A204.1 (cell line): Measurements from ENCODE around the gene PLSCR1.

ENCODE experiments used
- FAIRE-seq: peaks from 2 replicates; lab custom pipeline; 2012; peaks lifted over from hg19 to GRCh38; lab: Jason Lieb, UNC

Gene PLSCR1

DNA sequence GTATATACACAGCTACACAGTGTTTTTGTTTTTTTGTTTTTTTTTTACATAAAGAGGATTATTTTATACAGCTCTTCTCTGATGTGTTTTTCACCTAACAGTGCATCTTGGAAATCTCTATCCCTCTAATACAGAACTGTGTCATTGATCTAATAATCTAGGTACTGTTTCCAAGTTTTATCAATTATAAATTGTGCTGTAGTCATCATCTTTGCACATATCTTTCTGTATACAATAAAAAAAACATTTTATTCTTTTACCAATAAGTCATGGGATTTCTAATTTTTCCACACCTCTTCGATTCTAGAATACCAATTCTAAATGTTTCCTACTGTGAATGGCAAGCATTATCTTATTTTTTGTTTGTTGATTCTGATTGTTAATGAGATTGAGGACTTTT, 73.4 kb downstream of the PLSCR1 start:
- no peak for FAIRE-seq

DNA sequence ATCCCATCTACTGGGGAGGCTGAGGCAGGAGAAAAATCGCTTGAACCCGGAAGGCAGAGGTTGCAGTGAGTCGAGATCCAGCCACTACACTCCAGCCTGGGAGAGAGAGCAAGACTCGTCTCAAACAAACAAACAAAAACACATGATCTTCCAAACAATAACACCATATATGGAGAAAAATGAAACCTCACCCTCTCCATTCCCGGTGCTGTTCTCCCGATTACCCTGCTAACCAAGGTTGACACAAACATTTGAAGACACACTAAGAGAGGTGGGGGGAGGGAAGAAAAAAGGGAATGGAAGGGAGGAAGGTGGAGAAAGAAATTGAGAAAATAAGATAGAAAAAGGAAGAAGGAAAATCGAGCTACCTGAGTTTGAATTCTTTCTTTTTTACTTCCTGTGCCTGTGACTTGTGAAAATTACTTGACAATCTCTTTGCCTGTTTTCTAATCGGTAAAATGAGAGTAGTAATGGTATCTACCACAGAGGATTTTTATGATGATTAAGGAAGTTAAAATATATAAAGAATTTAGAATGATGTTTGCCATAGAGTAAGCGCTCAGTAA, 73.9 kb downstream of the PLSCR1 start:
- FAIRE-seq = no peak

DNA sequence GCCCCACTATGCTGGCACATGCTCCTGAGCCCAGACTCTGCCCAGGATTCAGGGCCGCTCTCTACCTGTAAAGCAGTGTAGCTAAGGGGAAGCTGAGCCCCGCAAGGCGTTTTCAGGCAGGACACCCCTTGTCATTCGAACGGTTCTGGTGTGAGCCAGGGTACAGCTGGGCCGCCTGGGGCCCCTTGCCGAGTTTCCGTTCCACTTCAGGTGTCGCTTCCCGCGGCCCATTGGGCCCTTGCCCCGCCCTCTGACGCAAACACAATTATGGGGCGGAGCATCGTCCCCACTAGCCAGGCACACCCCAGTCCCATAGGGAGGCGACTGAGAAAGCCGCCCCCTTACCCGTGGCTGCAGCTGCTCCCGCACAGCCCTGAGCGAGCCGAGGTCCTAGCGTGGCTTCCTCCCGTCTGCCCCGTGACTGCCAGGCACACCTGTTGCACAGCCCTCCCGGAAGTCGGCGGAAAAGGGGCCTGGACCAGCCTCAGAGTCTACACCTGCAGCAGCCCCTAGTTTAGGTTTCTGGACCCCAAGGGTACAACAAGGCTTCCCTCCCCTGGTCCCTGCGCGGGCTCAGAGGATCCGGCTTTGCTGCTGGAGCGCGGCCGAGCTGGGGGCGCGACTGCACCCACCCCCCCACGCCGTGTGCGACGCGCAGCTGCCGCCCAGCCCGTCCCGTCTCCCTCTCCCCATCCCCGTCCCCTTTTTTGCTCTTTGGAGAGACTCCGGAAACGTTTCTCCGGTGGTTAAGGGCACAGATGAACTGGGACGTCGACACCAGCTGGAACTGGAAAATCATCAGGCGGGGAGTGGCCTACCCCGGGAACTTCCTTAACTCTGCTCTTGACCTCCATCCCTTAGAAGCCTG, 75.0 kb downstream of the PLSCR1 start, which contains the start of gene PLSCR2:
Gene PLSCR2 (minus strand): TSS at position 412 of the 868 bp plus-strand sequence. CDS start 9,657 bp downstream, outside the sequence.
- FAIRE-seq = no peak

DNA sequence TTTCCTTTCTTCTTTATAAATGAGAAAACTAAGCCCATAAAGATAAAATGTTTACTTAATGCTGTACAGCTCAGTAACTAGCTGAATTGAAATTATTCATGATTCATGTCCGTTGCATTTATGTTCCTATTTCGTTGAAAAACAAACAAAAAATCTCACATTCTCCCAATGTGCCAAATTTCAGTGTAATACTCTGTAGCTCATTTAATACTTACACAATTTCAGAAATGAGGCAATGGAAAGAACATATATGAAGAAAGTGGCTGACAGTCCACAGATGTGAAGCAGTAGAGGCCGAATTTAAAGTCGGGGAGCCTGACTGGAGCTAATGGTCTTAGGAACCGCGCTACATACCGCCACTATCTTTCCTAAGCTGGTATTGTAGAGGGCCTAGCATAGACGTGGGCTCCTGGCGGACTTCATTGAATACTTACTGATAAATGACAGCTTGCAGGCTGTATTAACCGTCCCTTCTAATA, 75.7 kb downstream of the PLSCR1 start:
- no peak for FAIRE-seq

DNA sequence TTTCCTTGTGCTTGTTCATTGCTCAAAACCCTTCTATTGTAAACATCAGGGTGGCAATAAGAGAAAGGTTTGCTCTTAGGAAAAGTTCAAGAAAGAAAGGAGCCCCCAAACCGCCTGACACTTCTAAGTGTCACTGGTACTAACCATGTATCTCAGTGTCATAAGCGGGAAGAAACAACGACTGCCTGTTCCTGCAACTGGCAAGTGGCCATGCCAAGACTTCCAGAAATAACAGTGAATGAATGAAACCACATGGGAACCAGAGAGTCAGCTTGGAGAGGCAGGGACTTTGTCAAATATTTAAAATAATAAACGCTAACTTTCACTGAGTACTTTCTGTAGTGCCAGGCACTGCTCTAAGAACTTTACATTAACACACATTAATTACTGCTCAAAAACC, 76.2 kb downstream of the PLSCR1 start:
- no peak for FAIRE-seq

DNA sequence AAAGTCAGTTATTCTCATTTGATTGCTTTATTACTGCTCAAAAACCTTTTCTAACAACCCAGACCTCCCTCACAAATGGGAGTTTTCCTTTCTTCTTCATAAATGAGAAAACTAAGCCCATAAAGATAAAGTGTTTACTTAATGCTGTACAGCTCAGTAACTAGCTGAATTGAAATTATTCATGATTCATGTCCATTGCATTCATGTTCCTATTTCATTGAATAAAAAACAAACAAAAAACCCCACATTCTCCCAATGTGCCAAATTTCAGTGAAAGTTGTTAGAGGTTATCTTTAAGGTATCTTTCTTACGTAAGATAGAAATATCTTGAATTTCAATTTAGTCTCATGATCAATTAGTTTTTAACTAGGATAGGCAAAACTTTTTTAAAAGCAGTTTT, 77.8 kb downstream of the PLSCR1 start:
- FAIRE-seq = no peak

DNA sequence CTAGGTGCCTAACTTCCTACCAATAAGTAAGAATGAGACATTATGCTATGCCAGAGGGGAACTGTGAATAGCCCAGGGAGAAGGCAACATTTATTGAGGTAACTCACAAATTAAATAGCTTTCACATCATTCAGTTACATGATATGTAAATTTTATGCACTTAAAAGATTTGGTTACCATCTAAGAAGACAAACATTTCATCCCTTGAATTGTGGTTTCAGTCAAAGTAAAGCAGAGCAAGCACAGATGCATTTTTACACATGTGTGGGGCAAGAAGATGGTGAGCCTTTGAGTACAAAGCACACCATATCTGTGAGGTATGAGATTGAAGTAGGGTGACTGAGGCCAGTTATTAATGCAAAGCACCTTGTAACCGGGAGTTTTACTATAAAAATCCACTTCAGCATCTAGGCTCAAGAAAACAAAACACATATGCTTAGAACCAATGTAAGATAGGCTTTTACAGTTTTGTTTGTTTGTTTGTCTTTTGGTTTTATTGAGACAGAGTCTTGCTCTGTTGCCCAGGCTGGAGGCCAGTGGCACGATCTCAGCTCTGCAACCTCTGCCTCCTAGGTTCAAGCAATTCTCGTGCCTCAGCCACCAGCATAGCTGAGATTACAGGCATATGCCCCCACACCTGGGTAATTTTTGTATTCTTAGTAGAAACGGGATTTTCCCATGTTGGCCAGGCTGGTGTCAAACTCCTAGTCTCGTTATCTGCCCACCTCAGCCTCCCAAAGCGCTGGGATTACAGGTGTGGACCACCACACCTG, 78.5 kb downstream of the PLSCR1 start:
- no peak for FAIRE-seq
